HG02973 (cell line): ENCODE results near the gene RHBDL1.

ENCODE experiments used
- ATAC-seq: cut with Tn5 transposase; IDR thresholded peaks from one replicate; pipeline ENCODE4 v1.9.1; 2021; ENCODE audit warnings: moderate library complexity; ENCODE audit not compliant: unreplicated experiment

The RHBDL1 gene

DNA sequence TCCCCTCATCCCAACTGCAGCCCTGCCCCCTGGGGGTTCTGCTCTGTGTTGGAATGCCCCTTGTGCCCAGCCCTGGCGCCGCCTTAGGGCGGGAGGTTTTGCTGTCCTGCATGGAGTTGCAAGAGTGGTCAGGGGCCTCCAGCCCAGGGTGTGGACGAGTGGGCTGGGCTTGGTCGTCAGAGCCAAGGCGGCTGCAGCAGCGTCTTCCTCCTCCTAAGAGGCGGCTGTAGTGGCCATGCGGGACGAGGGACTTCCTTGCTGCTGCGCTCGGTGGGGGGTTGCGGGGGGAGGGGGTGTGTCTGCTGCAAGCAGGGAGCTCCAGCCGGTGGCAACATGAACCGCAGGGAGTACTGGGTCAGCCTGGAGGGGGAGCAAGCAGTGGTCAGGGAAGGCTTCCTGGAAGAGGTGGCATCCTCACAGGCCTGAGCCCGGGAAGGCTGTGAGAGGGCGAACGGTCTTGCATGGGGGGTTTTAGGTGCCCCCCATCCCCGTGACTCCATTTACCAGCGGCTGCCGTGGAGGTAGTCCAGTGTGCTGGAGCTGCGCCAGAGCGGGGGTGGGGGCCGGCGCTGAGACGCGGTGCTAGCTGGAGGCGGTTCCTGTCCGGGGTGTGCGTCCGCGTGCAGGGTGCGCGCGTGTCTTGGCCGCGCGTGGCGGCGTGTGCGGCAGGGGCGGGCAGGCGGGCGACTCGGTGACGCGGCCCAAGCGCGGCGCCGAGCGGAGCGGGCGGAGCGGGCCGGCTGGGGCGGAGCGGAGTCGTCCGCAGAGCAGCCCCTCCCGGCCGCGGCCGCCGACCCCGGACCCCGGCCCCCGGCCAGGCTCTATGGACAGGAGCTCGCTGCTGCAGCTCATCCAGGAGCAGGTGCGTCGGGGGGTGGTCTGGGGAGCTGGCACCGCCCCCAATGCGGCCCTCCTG, at the start of gene RHBDL1:
RHBDL1 (plus strand) TSS at position 704 of the 916 bp plus-strand sequence; CDS start at position 824, 120 bp downstream.
- ATAC-seq, result no peak

- no peak for ATAC-seq
These were observed 49.3 kb upstream of the RHBDL1 start for GRCh38 chr16:625977-626765.

DNA sequence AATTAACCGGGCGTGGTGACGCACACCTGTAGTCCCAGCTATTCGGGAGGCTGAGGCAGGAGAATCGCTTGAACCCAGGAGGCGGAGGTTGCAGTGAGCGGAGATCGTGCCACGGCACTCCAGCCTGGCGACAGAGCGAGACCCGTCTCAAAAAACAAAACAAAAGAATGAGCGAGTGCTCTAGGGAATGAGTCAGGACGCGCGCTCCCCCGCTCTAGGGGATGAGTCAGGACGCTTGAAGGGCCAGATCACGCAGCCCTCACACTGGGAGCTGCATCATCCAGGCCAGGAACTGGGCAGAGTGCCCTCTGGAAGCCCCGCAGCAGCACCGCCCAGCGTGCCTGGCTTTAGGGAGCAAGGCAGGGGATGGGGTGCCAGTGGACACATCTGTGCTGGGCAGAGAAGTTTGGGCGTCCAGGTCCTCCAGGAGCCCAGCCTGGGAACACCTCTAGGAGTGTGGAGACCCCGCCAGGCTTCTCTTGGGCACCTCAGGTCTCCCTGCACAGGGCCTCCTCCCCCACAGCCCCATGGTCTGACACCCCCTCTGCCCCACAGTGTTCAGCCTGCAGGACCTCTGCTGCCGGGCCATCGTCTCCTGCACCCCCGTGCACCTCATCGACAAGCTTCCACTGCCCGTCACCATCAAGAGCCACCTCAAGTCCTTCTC, 48.6 kb upstream of the RHBDL1 start:
- ATAC-seq, result no peak

DNA sequence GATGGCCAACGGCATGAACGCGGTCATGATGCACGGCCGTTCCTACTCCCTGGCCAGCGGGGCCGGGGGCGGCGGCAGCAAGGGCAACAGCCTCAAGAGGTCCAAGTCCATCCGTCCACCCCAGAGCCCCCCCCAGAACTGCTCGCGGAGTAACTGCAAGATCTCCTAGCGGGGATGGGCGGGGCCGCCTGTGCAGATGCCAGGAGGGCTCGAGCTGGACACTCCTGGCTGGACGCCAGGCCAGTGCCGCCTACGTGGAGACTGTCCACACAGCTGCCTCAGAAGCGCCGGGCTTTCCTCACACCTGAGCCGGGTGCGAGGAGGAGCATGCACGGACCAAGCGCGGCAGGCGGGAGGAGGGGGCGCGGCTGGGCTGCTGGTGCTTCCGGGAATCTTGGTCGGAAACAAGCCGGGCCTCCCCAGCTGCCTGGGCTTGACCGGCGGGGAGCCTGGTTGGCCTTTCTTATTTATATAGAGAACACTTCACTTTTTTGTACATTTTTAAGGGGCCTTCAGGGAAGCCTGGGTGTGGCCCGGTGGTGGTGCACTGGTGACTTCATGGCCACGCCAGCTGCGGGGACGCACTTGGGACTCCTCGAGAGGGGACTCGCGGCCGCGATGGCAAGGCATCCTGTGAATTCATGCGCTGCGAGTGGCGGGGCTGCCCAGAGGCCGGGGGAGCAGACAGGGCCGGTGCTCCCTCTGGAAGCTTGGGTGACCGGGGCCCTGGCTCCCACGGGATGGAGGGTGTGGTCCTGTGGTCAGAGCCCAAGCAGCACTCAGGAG, 47.8 kb upstream of the RHBDL1 start:
- ATAC-seq, result no peak

GRCh38 chr16:628321-629061, 47.0 kb upstream of the RHBDL1 start:
- ATAC-seq, result no peak

DNA sequence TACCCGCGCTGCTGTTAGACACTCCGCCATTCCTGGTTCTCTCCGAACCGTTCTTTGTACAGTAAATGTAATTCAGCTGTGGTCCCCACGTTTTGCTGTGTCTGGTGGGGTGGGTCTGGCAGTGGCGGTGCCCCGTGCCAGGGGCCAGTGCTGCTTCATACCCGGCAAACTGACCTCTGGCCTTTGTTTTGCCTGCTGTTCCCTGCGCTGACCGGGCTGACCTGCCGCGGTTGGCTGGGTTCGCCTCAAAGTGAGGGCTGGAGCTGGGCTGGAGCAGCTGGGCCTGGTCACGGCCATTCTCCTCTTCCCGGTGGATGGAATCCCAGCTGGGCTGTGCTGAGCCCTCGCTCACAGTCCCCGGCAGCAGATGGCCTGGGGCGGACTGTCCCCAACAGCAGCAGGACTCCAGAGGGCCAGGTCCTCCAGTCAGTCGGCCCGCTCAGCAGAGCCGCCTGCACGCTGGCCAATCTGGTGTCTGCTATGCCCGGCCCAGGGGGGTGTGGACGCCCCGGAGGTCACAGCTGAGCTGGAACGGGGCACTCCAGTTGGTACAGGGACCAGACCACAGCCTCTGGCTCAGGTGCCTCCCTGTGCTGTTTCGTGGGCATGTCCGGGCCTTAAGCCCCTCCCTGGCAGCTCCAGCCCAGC, 46.2 kb upstream of the RHBDL1 start:
- ATAC-seq, result no peak

- no peak for ATAC-seq
These were observed 45.6 kb upstream of the RHBDL1 start for GRCh38 chr16:629833-630248.

DNA sequence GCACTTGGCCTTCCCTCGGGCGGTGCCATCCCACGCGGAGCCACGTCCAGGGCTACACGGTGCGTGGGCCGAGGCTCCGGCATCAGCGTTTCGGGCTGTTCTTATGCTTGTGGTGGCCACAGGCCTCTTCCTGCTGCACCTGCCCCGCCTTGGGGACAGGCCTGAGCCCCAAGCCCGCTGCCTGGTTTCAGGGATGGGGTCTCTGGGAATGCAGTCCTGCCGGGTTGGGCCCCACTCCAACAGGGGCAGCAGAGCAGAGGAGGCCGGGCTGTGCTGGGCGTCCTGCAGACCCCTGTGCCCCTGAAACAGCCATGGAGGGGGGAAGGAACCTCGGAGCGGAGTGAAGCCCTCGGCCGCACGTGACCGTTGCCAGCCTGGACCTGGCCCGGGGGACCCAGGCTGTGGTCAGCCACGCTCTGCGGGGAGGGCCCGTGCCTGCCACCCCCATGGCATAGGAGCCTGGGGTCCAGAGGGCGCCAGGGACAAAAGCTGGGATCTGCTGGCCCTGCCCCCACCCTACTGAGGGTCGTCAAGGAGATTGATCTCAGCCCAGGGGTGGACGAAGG, 45.1 kb upstream of the RHBDL1 start:
- ATAC-seq, result no peak

DNA sequence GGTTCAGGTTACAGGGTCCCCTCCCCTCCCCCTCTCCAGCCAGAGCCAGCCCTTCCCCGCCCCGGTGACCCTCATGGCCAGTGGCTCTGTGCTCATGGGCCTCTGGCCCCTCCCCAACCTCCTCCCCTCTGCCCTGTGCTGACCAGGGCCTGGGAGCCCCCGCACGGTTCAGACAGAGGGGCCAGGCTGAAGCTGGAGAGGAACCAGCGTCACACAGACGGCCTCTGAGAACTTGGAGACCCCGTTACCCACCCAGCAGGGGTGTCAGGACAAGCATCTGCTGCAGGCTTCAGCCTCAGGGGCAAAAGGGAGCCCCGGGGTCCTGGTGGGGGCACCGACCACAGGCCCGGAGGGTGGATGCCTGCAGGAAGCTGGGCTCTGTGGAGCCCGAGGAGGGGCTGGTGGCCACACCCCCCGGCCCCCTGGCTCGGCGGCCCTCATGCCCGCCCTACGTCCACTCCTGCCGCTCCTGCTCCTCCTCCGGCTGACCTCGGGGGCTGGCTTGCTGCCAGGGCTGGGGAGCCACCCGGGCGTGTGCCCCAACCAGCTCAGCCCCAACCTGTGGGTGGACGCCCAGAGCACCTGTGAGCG, 44.6 kb upstream of the RHBDL1 start, which contains the start of gene WFIKKN1:
WFIKKN1 (plus strand) TSS at position 171 of the 591 bp plus-strand sequence; CDS start at position 440, 269 bp downstream.
- no peak for ATAC-seq

DNA sequence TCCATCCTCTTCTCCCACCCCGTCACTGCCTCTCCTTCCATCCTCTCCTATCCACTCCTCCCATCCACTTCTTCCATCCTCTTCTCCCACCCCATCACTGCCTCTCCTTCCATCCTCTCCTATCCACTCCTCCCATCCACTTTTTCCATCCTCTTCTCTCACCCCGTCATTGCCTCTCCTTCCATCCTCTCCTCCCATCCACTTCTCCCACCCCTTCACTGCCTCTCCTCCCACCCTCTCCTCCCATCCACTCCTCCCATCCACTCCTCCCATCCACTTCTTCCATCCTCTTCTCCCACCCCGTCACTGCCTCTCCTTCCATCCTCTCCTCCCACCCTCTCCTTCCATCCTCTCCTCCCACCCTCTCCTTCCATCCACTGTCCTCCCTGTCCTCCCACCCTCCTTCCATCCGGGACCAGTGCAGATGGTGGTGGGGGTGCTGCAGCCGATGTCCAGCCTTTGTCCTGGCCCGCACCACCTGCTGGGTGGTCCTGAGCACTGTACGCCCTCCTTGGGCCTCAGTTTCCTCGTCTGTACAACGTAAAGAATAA, 43.6 kb upstream of the RHBDL1 start:
- no peak for ATAC-seq

- no peak for ATAC-seq
These were observed 42.8 kb upstream of the RHBDL1 start for GRCh38 chr16:632486-633335.

- ATAC-seq, result no peak
These were observed 42.0 kb upstream of the RHBDL1 start for GRCh38 chr16:633336-634050.

DNA sequence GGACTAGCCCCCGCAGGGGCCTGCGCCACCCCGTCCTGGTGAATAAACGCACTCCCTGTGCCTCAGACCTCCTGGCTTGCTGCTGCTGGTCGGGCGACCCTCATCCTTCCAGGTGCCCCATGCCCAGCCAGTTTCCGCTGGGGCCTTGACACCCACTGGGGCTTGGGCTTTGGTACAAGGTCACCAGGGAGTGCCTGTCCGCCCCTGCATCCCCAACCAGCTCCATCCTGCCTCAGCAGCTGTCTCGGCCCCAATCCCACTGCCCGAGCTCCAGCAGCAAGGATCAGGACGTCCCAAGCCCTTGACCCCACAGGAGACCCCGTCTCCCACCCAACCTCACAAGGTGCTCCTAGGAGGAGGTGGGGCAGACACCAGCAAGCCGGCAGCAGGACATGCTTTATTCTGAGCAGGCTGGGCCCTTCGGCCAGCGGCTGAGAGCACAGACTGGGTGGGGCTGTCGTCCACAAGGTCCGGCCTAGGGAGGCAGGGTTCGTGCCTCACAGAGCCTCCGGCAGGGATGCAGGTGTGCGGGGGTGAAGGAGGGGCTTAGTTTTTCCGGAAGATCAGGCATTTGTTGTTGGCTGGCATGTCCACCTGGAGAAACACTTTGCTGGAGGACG, 41.3 kb upstream of the RHBDL1 start:
- no peak for ATAC-seq

DNA sequence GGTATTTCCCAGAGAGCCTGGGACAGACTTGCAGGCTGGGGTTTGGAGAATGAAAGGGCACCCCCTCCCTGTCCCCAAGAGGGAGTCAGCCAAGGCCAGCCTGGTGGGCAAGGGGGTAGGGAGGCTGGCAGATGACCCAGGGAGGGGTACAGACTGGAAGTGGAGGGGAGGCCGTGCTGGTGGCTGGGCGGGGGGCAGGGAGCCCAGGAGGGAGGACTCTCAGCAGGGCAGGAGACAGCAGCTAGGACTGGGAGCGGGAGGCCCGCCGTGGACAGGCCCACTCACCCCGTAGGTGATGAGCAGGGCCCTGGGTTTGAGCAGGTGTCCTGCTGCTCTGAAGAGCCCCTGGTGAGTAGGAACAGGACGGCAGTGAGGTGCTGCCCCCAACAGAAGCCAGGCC, 40.5 kb upstream of the RHBDL1 start:
- no peak for ATAC-seq

DNA sequence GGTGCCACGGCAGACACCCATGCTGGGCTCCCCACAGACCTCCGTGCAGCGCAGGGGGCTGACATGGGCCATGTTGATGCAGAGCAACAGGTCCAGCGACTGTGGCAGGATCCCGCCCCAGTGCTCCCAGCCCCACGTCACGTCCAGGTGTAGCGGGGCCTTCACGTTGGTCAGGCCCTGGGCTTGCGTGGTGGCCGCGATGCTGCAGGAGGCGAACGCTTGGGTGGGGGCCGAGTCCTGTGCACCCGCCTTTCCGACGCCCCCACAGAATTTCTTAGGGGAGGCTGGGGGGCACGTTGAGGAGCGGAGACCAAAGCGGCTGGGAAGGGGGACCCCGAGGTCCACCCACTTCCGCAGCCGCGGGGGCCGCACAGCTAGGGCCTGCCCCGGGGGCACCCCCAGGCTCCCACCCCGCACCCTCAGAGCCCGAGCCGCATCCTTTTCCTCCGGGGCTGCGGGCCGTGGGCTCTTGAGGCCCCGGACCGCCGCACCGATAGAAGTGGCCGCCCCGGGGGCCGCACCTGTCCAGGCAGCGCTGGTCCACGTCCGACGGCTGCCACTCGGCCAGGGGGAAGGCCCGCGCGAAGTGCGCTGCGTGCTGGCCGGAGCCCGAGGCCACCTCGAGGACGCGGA, 39.8 kb upstream of the RHBDL1 start:
- ATAC-seq, result peak; percentile 1
